Omental fat pad (tissue), 4 donors: ENCODE results near the gene TMEM212. TPM values are rescaled to one million over a fixed set of nuclear protein-coding genes. Genes with fewer than 3 reads are reported as not detected.

Experiments used
- ATAC-seq: fragments of 150-250 bp; one replicate; pipeline ENCODE4 v1.9.1; 2016; ENCODE audit warnings: mild to moderate bottlenecking, moderate library complexity; ENCODE audit not compliant: low FRiP score
- DNase-seq: peaks from one replicate; pipeline ENCODE4 v3.0.0-alpha.2; 2019; ENCODE audit warnings: low spot score
- CTCF ChIP-seq, 3 donors: fragments of 450-650 bp; IDR thresholded peaks; one replicate each; pipeline ENCODE4 v1.5.1; 2016 to 2017; ENCODE audit warnings: antibody characterized with exemption in 3 of 3, mild to moderate bottlenecking in 3 of 3, moderate library complexity in 2 of 3
- total RNA-seq, 4 donors: library from RNA; depleted of rRNA; stranded (reverse); fragments of >200 nt; gene quantifications; one replicate each; pipeline ENCODE4 v1.1.0, GENCODE V29; 2016

The TMEM212 gene
- total RNA-seq, 4 donors from 2014 or later = not detected

GRCh38 chr3:171846597-171846996 is 3.4 kb downstream of the TMEM212 start:
- ATAC-seq (no peak), DNase-seq (no peak)
- TF ChIP-seq CTCF (IDR thresholded peaks at IDR 0.05) = no peak

GRCh38 chr3:171847133-171847532 is 4.0 kb downstream of the TMEM212 start:
- DNase-seq (no peak), ATAC-seq (no peak)
- no peak for TF ChIP-seq CTCF (IDR thresholded peaks at IDR 0.05)

- ATAC-seq = no peak
- no peak for TF ChIP-seq CTCF (IDR thresholded peaks at IDR 0.05)
- DNase-seq = no peak
Observed at GRCh38 chr3:171847595-171848259, 4.6 kb downstream of the TMEM212 start.

- ATAC-seq (no peak), DNase-seq (no peak)
- TF ChIP-seq CTCF (IDR thresholded peaks at IDR 0.05) = no peak
Observed at GRCh38 chr3:171849617-171850319, 6.6 kb downstream of the TMEM212 start.

GRCh38 chr3:171850320-171850959 is 7.3 kb downstream of the TMEM212 start:
- no peak for TF ChIP-seq CTCF (IDR thresholded peaks at IDR 0.05)
- no peak for ATAC-seq
- DNase-seq = no peak

GRCh38 chr3:171850960-171851659 is 8.0 kb downstream of the TMEM212 start:
- no peak for ATAC-seq
- DNase-seq = no peak
- no peak for TF ChIP-seq CTCF (IDR thresholded peaks at IDR 0.05)
